Activated CD8-positive, alpha-beta T cell treated with anti-CD3 and anti-CD28 coated beads, Interleukin-2, amount 10 ng/mL, durations not matched to agents 7 days and 5 days (primary cell): ENCODE results near the gene TMEM208. TPM values are rescaled to one million over a fixed set of nuclear protein-coding genes. Genes with fewer than 3 reads are reported as not detected.

Experiments
- ATAC-seq: fragments of 150-1000 bp; cut with Tn5 transposase; one replicate; pipeline ENCODE4 v1.10.0; 2021; ENCODE audit warnings: moderate library complexity
- CTCF ChIA-PET: fragments of 350-600 bp; sonication (Branson Sonifier 250); formaldehyde crosslinking; loops from one replicate; lab custom pipeline; 2021; ENCODE audit warnings: antibody characterized with exemption; lab: Charles Lee
- POLR2A ChIA-PET: fragments of 350-600 bp; sonication (Branson Sonifier 250); formaldehyde crosslinking; loops from one replicate; lab custom pipeline; 2021; ENCODE audit warnings: antibody characterized with exemption; lab: Charles Lee
- DNase-seq: peaks from one replicate; pipeline ENCODE4 v3.0.0-alpha.2; 2020
- H3K27ac Mint-ChIP-seq: one replicate; pipeline ENCODE4 v1.8.0; 2021; ENCODE audit warnings: mild to moderate bottlenecking, mixed read lengths
- H3K27me3 Mint-ChIP-seq: one replicate; pipeline ENCODE4 v1.8.0; 2021; ENCODE audit warnings: low read depth, mixed read lengths
- H3K36me3 Mint-ChIP-seq: one replicate; pipeline ENCODE4 v1.8.0; 2021; ENCODE audit warnings: low read depth, mixed read lengths
- H3K4me1 Mint-ChIP-seq: one replicate; pipeline ENCODE4 v1.8.0; 2021; ENCODE audit warnings: low read depth, mixed read lengths
- H3K4me3 Mint-ChIP-seq: one replicate; pipeline ENCODE4 v1.8.0; 2021; ENCODE audit warnings: mild to moderate bottlenecking, mixed read lengths
- H3K9me3 Mint-ChIP-seq: one replicate; pipeline ENCODE4 v1.8.0; 2022; ENCODE audit warnings: mixed read lengths; ENCODE audit not compliant: insufficient read depth
- total RNA-seq, 2 experiments: library from RNA; stranded (reverse); gene quantifications; one replicate each; pipeline ENCODE4 v1.2.3, GENCODE V29; 2021

The TMEM208 gene
- total RNA-seq, 2 experiments from 2014 or later: 33.7 TPM

- DNase-seq: no peak
- ATAC-seq: no peak
- Mint-ChIP-seq H3K9me3 (no peaks in the 10 kb centered on the region), H3K27me3 (no peaks in the 10 kb centered on the region), H3K4me1 (peaks cover 36% of the 10 kb centered on the region), H3K36me3 (peaks cover 47% of the 10 kb centered on the region), H3K27ac (peak overlapping the region; percentile 62), H3K4me3 (no peak overlapping the region)
- ChIA-PET POLR2A (interaction anchor here (0.7 to 4.1 kb wide), 3 partner anchors 8 to 29 kb away, joined by 3 to 27 read pairs (median 5); partner anchors contain the start of gene TMEM208), CTCF (interaction anchor here (0.5 to 1.5 kb wide), 3 partner anchors 9 to 282 kb away, joined by 3 to 4 read pairs (median 4); partner anchors contain the start of gene FHOD1)
Measured at GRCh38 chr16:67238806-67239470, 12.0 kb downstream of the TMEM208 start.

- POLR2A ChIA-PET: interaction anchor here (0.8 to 1.8 kb wide), 3 partner anchors 9 to 240 kb away, joined by 3 to 7 read pairs (median 5); partner anchors contain the start of gene TMEM208
- H3K4me1 Mint-ChIP-seq: peaks cover 51% of the 10 kb centered on the region
Measured at GRCh38 chr16:67240506-67240905, 13.6 kb downstream of the TMEM208 start.

GRCh38 chr16:67241008-67241900, 14.3 kb downstream of the TMEM208 start:
- DNase-seq: no peak
- Mint-ChIP-seq H3K4me3 (no peak overlapping the region), H3K4me1 (peaks cover 53% of the 10 kb centered on the region), H3K27ac (peak overlapping the region; percentile 75), H3K27me3 (no peaks in the 10 kb centered on the region), H3K9me3 (no peaks in the 10 kb centered on the region), H3K36me3 (peaks cover 42% of the 10 kb centered on the region)
- no peak for ATAC-seq
- CTCF ChIA-PET: interaction anchor here (1.5 kb wide), 1 partner anchor 14 kb away, joined by 4 read pairs; the partner anchor contains the start of gene TMEM208
- POLR2A ChIA-PET: interaction anchor here (1.8 kb wide), 2 partner anchors 10 to 14 kb away, joined by 5 to 7 read pairs; partner anchors contain the start of gene TMEM208

More at GRCh38 chr16:67240506-67240905, 13.6 kb downstream of the TMEM208 start:
- no peak for DNase-seq
- H3K4me3 Mint-ChIP-seq: no peak overlapping the region
- H3K9me3 Mint-ChIP-seq: no peaks in the 10 kb centered on the region
- H3K27ac Mint-ChIP-seq: no peak overlapping the region
- H3K27me3 Mint-ChIP-seq: no peaks in the 10 kb centered on the region
- H3K36me3 Mint-ChIP-seq: peaks cover 49% of the 10 kb centered on the region
- CTCF ChIA-PET: no interaction called here
- no peak for ATAC-seq

GRCh38 chr16:67242138-67242730, 15.3 kb downstream of the TMEM208 start:
- no peak overlapping the region for H3K4me3 Mint-ChIP-seq
- no peaks in the 10 kb centered on the region for H3K9me3 Mint-ChIP-seq
- no peaks in the 10 kb centered on the region for H3K27me3 Mint-ChIP-seq
- ATAC-seq: no peak
- H3K4me1 Mint-ChIP-seq: peaks cover 51% of the 10 kb centered on the region
- CTCF ChIA-PET: interaction anchor here (0.9 to 7.3 kb wide), 3 partner anchors 15 to 57 kb away, joined by 3 to 64 read pairs (median 4); partner anchors contain the start of gene TMEM208
- DNase-seq: no peak
- POLR2A ChIA-PET: interaction anchor here (1.8 kb wide), 1 partner anchor 15 kb away, joined by 7 read pairs; the partner anchor contains the start of gene TMEM208
- peaks cover 34% of the 10 kb centered on the region for H3K36me3 Mint-ChIP-seq
- peak overlapping the region; percentile 83 for H3K27ac Mint-ChIP-seq

- DNase-seq (no peak), ATAC-seq (no peak)
- Mint-ChIP-seq H3K9me3 (no peaks in the 10 kb centered on the region), H3K36me3 (peaks cover 21% of the 10 kb centered on the region), H3K27me3 (no peaks in the 10 kb centered on the region), H3K27ac (peak overlapping the region; percentile 92), H3K4me3 (no peak overlapping the region), H3K4me1 (peaks cover 54% of the 10 kb centered on the region)
- POLR2A ChIA-PET: interaction anchor here (1.1 to 5.9 kb wide), 3 partner anchors 9 to 18 kb away, joined by 3 to 70 read pairs (median 5); partner anchors contain the start of gene TMEM208
- CTCF ChIA-PET: interaction anchor here (0.9 to 7.3 kb wide), 8 partner anchors 7 to 238 kb away, joined by 3 to 64 read pairs (median 4); partner anchors contain the start of genes ATP6V0D1 and TMEM208
Measured at GRCh38 chr16:67243481-67243880, 16.6 kb downstream of the TMEM208 start.

GRCh38 chr16:67244387-67245185, 17.7 kb downstream of the TMEM208 start:
- ChIA-PET POLR2A (interaction anchor here (0.6 to 5.9 kb wide), 7 partner anchors 11 to 416 kb away, joined by 3 to 70 read pairs (median 4); partner anchors contain the start of genes ACD, ATP6V0D1 and TMEM208), CTCF (interaction anchor here (0.6 to 7.3 kb wide), 17 partner anchors 8 to 297 kb away, joined by 3 to 64 read pairs (median 4); partner anchors contain the start of genes ATP6V0D1, LRRC36, TMEM208 and TRADD)
- Mint-ChIP-seq H3K4me1 (peaks cover 61% of the 10 kb centered on the region), H3K9me3 (no peaks in the 10 kb centered on the region), H3K27me3 (peaks cover under 1% of the 10 kb centered on the region), H3K36me3 (peaks cover 17% of the 10 kb centered on the region), H3K27ac (peak overlapping the region; percentile 92), H3K4me3 (peak overlapping the region; percentile 88)
- DNase-seq: peak; percentile 88
- peak; percentile 65 for ATAC-seq

- ChIA-PET CTCF (interaction anchor here (0.7 to 7.3 kb wide), 9 partner anchors 9 to 283 kb away, joined by 3 to 64 read pairs (median 5); partner anchors contain the start of gene TMEM208), POLR2A (interaction anchor here (1.2 to 5.9 kb wide), 4 partner anchors 12 to 415 kb away, joined by 3 to 70 read pairs (median 4); partner anchors contain the start of genes ACD, ATP6V0D1 and TMEM208)
- H3K4me1 Mint-ChIP-seq: peaks cover 67% of the 10 kb centered on the region
- DNase-seq: no peak
- H3K9me3 Mint-ChIP-seq: no peaks in the 10 kb centered on the region
- H3K4me3 Mint-ChIP-seq: peak overlapping the region; percentile 88
- H3K27ac Mint-ChIP-seq: peak overlapping the region; percentile 92
- peaks cover 7% of the 10 kb centered on the region for H3K27me3 Mint-ChIP-seq
- ATAC-seq: no peak
- H3K36me3 Mint-ChIP-seq: peaks cover 17% of the 10 kb centered on the region
Measured at GRCh38 chr16:67245186-67245585, 18.3 kb downstream of the TMEM208 start.

- CTCF ChIA-PET: interaction anchor here (1.2 to 7.3 kb wide), 6 partner anchors 19 to 276 kb away, joined by 3 to 64 read pairs (median 7); partner anchors contain the start of gene TMEM208
Measured at GRCh38 chr16:67245674-67246080, 18.7 kb downstream of the TMEM208 start.

GRCh38 chr16:67246081-67246755, 19.3 kb downstream of the TMEM208 start:
- ATAC-seq: peak; percentile 10
- peak overlapping the region; percentile 88 for H3K4me3 Mint-ChIP-seq
- H3K27ac Mint-ChIP-seq: peak overlapping the region; percentile 90
- H3K9me3 Mint-ChIP-seq: no peaks in the 10 kb centered on the region
- ChIA-PET POLR2A (interaction anchor here (0.6 to 5.9 kb wide), 6 partner anchors 9 to 45 kb away, joined by 3 to 70 read pairs (median 3); partner anchors contain the start of gene TMEM208), CTCF (interaction anchor here (1.0 to 7.3 kb wide), 10 partner anchors 15 to 275 kb away, joined by 3 to 64 read pairs (median 7); partner anchors contain the start of gene TMEM208)
- peaks cover 67% of the 10 kb centered on the region for H3K4me1 Mint-ChIP-seq
- H3K27me3 Mint-ChIP-seq: peaks cover 9% of the 10 kb centered on the region
- peak; percentile 77 for DNase-seq
- peaks cover 16% of the 10 kb centered on the region for H3K36me3 Mint-ChIP-seq

More at GRCh38 chr16:67245674-67246080, 18.7 kb downstream of the TMEM208 start:
- Mint-ChIP-seq H3K36me3 (peaks cover 17% of the 10 kb centered on the region), H3K9me3 (no peaks in the 10 kb centered on the region), H3K27ac (peak overlapping the region; percentile 92), H3K4me3 (peak overlapping the region; percentile 88), H3K4me1 (peaks cover 68% of the 10 kb centered on the region), H3K27me3 (peaks cover 9% of the 10 kb centered on the region)
- ATAC-seq (no peak), DNase-seq (no peak)
- POLR2A ChIA-PET: interaction anchor here (0.8 to 5.9 kb wide), 5 partner anchors 8 to 45 kb away, joined by 3 to 70 read pairs (median 3); partner anchors contain the start of gene TMEM208
